Activated CD4-positive, alpha-beta T cell treated with anti-CD3 and anti-CD28 coated beads, Interleukin-10, Interleukin-2, amounts not matched to agents 100 ng/mL and 50 ng/mL, durations not matched to agents 16 hours and 8 hours (primary cell): ENCODE measurements around the gene ONECUT3.
A peak's percentile ranks its signal among the peaks of the same experiment; 100 is the strongest.

Experiments used
- DNase-seq: peaks from one replicate; pipeline ENCODE4 v3.0.0-alpha.2; 2020

ONECUT3 gene

GRCh38 chr19:1799695-1800342 is 46.5 kb downstream of the ONECUT3 start:
- no peak for DNase-seq

DNA sequence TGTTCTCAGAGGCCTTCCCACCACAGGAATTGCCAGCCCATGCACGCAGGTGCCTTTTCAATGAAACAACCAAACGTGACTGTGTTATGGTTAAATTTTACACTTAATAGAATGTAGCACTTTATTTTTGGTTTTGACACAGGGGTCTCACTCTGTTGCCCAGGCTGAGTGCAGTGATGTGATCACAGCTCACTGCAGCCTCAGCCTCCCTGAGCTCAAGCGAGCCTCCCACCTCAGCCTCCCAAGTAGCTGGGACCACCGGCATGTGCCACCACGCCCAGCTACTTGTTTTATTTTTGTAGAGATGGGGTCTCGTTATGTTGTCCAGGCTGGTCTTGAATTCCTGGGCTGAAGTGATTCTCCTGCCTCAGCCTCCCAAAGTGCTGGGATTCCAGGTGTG is 51.6 kb downstream of the ONECUT3 start:
- no peak for DNase-seq

GRCh38 chr19:1805401-1806183 is 52.3 kb downstream of the ONECUT3 start:
- DNase-seq: no peak

- DNase-seq: no peak
Observed at GRCh38 chr19:1806184-1807029, 53.1 kb downstream of the ONECUT3 start.

DNA sequence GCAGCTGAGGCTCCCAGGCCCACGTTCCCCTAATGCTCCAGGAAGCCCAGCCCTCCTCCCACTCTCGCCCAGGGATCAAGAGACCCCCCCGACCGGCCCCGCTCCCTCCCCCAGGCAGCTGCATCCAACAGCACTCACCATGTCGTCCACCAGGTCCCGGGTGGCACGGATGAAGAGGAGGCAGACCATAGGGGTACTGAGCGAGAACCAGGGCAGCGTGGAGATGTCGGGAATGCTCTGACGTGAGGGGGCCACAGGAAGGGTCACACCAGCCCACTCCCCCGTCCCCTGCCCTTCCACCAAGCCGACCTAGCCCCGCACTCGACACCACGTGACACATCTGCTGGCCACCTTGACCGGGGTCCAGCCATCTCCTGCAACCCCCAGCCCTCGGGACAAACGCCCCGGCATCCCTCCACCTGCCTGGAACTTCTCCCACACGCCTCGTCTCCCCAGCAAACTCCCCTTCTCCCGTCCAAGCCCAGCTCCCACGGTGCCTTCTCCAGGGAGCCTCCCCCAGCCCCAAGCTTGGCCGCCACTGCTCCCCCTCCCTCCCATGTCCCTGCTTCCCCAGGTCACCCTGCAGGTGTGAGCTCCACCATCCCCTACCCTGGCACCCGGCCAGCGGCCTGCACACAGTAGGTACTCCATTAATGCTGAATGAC is 53.9 kb downstream of the ONECUT3 start:
- DNase-seq: no peak

DNA sequence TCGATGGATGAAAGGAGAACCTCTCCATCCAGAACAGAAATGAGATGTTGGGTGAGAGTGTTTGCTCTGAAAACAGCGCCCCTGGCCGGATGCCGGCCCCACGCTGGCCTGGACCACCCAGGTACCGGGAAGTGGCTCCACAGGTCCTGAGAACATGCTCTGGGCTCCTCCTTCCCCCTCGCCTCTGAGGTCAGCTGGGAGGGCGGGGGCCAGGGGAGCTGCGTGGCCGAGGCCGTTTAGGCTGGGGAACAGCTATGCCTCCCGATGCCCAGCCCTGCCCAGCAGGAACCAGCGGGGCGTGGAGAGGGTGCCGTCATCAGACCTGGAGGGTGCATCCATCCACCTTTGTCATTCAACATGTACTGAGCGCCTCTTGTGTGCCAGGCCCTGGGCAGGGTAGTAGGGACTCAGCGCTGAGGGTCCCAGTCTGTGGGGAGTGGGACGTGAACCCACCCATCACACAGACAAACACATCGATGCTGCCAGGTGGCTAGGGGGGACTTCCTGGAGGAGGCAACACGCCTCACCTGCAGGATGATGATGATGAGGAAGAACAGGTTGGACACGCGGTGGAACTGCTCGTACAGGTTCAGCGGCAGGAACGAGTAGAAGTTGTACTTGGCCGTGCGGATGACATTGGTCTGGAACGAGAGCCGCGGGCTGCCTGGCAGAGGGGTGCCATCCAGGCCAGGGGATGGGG is 54.5 kb downstream of the ONECUT3 start:
- DNase-seq: no peak

- no peak for DNase-seq
Observed at GRCh38 chr19:1808395-1808731, 55.1 kb downstream of the ONECUT3 start.

DNA sequence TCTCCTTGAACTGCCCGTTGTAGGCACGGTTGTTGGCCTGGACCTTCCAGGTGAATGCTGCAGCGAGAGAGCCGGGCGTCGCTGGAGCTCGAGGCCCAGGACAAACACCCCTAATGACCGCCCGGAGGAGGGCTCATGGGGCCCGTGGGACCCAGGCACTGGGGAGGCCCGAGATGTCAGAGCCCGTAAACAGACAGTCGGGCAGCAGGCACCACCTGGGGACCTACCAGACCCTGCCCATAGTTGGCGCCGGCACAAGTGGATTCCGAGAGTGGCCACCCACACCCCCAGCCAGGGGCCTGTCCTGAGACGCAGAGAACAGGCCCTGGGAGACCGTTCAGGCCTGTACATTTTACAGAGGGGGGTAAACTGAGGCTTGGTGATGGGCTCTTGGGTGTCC is 56.4 kb downstream of the ONECUT3 start:
- DNase-seq: no peak

- no peak for DNase-seq
Observed at GRCh38 chr19:1810439-1811160, 57.3 kb downstream of the ONECUT3 start.

DNA sequence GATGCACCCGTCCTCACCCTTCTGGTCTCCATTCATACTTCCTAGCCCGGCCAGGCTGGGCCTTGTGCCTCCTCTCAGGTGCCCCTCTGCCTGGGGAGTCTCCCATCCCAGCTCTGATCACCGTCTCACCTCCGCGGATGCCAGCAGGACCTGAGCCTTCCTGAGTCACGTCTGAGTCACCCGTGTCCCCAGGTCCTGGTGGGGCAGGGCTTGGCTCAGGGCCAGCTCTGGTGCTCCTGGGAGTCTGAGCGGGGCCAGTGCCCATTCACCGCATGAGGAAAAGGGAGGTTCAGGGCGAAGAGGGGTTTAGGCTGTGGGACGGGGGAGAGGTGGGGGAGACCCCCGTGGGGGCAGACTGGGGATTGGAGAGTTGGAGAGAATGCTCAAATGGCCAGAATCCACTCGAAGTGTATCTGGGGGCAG is 58.2 kb downstream of the ONECUT3 start:
- peak; percentile 42 for DNase-seq

DNA sequence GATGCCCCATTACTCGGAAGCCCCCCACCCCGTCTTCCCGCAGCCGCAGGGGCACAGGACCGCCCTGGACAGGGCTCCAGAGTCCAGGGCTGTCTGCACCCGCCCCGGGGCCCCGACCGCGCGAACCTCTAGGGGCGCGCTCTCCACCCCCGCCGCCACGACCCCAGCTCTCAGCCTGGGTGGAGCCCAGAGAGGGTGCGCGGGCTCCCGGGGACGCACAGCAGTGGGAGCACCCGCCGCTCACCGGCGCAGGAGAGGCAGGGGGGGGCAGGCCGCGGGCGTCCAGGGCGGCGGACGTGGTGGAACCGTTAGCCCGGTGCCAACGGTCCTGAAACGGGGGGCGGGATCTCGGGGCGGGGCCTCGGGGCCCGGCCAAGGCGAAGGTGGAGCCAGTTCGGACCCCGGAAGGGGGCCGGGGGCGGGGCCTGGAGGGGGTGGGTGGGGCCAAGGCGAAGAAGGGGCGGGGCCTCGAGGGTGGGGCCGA is 58.7 kb downstream of the ONECUT3 start, which contains the start of gene ATP8B3:
TSS of gene ATP8B3 (minus strand) at position 335 of the 484 bp plus-strand sequence. CDS start 540 bp downstream, outside the sequence.
- no peak for DNase-seq

DNA sequence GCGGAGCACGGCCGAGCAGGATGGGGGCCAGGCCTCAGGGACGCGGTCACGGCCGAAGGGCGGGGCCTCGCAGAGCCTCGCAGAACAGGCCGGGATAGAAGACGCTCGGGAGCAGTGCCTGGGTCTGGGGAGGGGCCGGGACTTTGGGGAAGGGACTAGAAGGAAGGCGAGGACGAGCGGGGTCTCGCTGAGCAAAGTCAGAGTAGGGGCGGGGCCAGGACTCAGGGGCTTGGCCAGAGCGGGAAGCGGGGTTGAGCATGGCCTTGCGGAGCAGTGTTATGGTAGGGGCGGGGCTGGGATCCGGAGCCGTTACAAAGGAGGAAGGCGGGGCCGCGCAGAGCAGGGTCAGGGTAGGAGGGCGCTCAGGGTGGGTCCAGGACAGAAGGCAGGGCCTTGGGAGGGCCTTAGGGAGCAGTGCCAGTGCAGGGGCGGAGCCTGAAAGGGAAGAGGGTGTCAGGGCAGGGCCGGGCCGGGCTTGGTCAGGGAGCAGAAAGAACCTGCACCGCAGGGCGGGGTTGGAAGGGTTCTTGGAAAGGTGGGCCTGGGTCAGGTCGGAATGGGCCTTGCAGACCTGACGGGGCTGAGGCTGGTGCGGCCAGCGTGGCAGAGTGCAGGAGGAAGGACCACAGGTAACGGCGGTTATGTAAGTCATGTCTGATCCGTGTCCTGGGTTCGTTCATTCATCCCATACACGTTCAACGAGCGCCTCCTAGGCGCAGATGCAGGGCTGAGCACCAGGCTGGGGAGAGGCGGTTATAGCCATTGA is 59.3 kb downstream of the ONECUT3 start:
- peak; percentile 96 for DNase-seq

- no peak for DNase-seq
Observed at GRCh38 chr19:1813192-1814182, 60.2 kb downstream of the ONECUT3 start.

DNA sequence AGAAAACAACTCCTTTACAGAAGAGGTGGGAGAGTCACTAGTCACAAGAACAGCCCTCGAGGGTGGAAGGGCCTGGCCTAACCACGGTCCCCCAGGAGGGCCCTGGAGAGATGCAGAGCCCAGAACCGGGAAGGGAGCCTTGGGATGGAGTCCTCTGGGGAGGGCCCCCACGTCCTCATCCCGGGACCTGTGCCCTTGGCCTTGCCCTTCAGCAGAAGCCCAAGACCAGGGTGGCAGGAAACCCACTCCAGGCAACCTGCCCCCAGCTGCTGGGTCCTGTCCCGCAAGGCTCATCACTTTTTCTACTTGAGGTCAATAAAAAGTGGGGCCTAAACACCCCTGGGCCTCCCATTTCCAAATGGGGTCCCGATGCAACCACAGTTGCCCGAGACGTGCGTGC is 61.1 kb downstream of the ONECUT3 start:
- DNase-seq: no peak

DNA sequence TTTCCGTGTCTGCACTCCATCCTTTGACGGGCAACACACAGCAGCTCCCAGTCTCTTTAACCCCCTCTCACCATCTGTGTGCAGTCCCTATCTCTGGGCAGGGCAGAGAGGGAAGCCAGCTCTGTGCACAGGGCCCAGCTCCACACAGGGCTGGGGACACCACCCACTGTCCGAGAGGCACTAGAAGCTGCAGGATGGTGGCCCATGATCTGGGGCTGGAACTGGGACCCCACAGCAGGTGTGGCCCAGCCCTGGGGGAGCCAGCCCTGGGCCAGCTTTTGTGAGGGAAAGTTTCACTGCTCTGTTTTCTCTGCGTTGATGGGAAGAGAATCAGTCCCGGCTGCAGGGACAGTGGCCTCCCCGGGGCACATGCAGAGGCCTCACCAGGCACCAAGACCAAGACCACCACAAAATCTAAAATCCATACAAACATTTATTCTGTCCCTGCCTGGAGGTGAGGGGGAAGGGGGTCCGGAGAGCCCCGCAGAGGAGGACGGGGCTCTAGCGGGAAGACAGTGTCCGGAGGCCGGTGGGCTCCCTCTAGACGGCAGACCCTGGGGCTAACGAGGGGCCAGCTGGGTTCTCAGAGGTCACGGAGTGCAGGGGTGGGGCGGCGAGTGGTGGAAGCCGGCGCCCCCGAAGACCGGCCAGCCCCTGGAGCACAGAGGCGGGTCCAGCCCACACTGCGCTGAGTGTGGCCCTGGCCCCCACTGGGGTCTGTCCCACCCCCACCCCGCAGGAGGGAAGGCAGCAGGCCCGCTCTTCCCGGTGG is 61.7 kb downstream of the ONECUT3 start:
- no peak for DNase-seq

- DNase-seq: no peak
Observed at GRCh38 chr19:1815605-1816529, 62.6 kb downstream of the ONECUT3 start.

- DNase-seq: no peak
Observed at GRCh38 chr19:1816530-1817298, 63.4 kb downstream of the ONECUT3 start.
